ENCODE results near the gene TECPR1. TPM values are rescaled to one million over a fixed set of nuclear protein-coding genes. Genes with fewer than 3 reads are reported as not detected.

TECPR1 gene
- total RNA-seq, 1 experiment from 2014 or later = 13.9 TPM

GRCh38 chr7:98285157-98286092 lies 33.4 kb upstream of the TECPR1 start:
- no peak overlapping the region for H3K9ac ChIP-seq (ENCODE audit: extremely low read depth, insufficient read length, low read length)
- H2BK120ac ChIP-seq (ENCODE audit: low read depth, low read length, poor library complexity, severe bottlenecking) = no peak overlapping the region
- H3K27ac ChIP-seq (ENCODE audit: insufficient read length, low read depth, low read length) = no peak overlapping the region
- H2AFZ ChIP-seq (ENCODE audit: low read length) = no peak overlapping the region
- no peak overlapping the region for H4K91ac ChIP-seq (ENCODE audit: insufficient read length, low read depth, low read length)
- no peak overlapping the region for H3K23ac ChIP-seq (ENCODE audit: insufficient read length, low read depth, low read length)
- H3K4me3 Mint-ChIP-seq = no peak overlapping the region; a peak in 1 of 5 replicates
- no peak overlapping the region for H2BK20ac ChIP-seq (ENCODE audit: low read depth, low read length, poor library complexity, severe bottlenecking)
- H3K27me3 Mint-ChIP-seq (ENCODE audit: low read depth) = no peaks in the 10 kb centered on the region
- H3K27ac Mint-ChIP-seq = peak overlapping the region in 1 of 3 experiments; percentile 96; a peak in 1 of 7 replicates
- H3K4ac ChIP-seq (ENCODE audit: low read depth, low read length) = no peak overlapping the region
- no peaks in the 10 kb centered on the region for H3K9me3 Mint-ChIP-seq
- no CpG with 5 or more reads among the region's 21 CpGs for WGBS (ENCODE audit: extremely low coverage, insufficient read length, low lambda C conversion rate)
- H3K4me1 Mint-ChIP-seq = peaks cover 30 to 37% of the 10 kb centered on the region in 2 experiments
- H2AK5ac ChIP-seq (ENCODE audit: insufficient read length, low read length) = no peak overlapping the region
- H4K8ac ChIP-seq (replicated peaks; ENCODE audit: insufficient read length, low read depth, low read length) = no peak overlapping the region
- H2BK5ac ChIP-seq (ENCODE audit: insufficient read length, low read length) = no peak overlapping the region
- H3K79me1 ChIP-seq (ENCODE audit: insufficient read depth, low read depth, low read length, poor library complexity, severe bottlenecking) = peaks cover 6% of the 10 kb centered on the region
- no peaks in the 10 kb centered on the region for H3K27me3 ChIP-seq (ENCODE audit: insufficient read depth, low read length)
- H3K18ac ChIP-seq (ENCODE audit: insufficient read length, low read depth, low read length) = no peak overlapping the region
- peaks cover 6 to 21% (median 18%) of the 10 kb centered on the region in 3 experiments for H3K36me3 Mint-ChIP-seq (ENCODE audit: insufficient read depth in 1 of 3, low read depth in 3 of 3)
- no peak overlapping the region for H2BK15ac ChIP-seq (ENCODE audit: low read depth, low read length)
- DNase-seq = no peak
- H3K56ac ChIP-seq (ENCODE audit: insufficient read length, low read depth, low read length) = no peak overlapping the region
- no peak overlapping the region for H4K5ac ChIP-seq (ENCODE audit: insufficient read length, low read depth, low read length)
- no peaks in the 10 kb centered on the region; the same call in 1 of the 2 replicates for H3K4me1 ChIP-seq (ENCODE audit: insufficient read depth, low read length)
- H3K9me3 ChIP-seq (ENCODE audit: control insufficient read depth, low read depth, low read length) = no peaks in the 10 kb centered on the region
- no peak overlapping the region; the same call in 1 of the 2 replicates for H3K14ac ChIP-seq (ENCODE audit: insufficient read depth, low read length)
- no peak for TF ChIP-seq CTCF (conservative IDR thresholded peaks at IDR 0.05)
- H3K23me2 ChIP-seq (ENCODE audit: insufficient read length, low read depth, low read length, poor library complexity, severe bottlenecking) = peaks cover 11% of the 10 kb centered on the region
- no peak overlapping the region for H3K4me2 ChIP-seq (ENCODE audit: insufficient read depth, insufficient read length, low read length)
- H2BK12ac ChIP-seq (ENCODE audit: insufficient read length, low read depth, low read length) = no peak overlapping the region
- no peaks in the 10 kb centered on the region for H4K20me1 ChIP-seq (ENCODE audit: control insufficient read depth, insufficient read depth, insufficient read length)
- peaks cover 2% of the 10 kb centered on the region; the same call in 1 of the 2 replicates for H3K79me2 ChIP-seq (ENCODE audit: insufficient read depth, low read length)
- H3T11ph ChIP-seq (ENCODE audit: low read length) = no peak overlapping the region
